Loucy (cell line): ENCODE data around the gene ISLR.

Source experiments
- CTCF ChIP-seq: fragments of 200-600 bp; sonication (generic); conservative IDR thresholded peaks from 2 replicates; pipeline ENCODE4 v1.5.1; 2014; ENCODE audit warnings: mild to moderate bottlenecking, antibody characterized with exemption, low read length
- EZH2phosphoT487 ChIP-seq: fragments of 200-600 bp; IDR thresholded peaks from 2 replicates; pipeline ENCODE4 v1.6.1; 2018; ENCODE audit warnings: antibody characterized with exemption, mild to moderate bottlenecking, moderate library complexity, borderline replicate concordance

DNA sequence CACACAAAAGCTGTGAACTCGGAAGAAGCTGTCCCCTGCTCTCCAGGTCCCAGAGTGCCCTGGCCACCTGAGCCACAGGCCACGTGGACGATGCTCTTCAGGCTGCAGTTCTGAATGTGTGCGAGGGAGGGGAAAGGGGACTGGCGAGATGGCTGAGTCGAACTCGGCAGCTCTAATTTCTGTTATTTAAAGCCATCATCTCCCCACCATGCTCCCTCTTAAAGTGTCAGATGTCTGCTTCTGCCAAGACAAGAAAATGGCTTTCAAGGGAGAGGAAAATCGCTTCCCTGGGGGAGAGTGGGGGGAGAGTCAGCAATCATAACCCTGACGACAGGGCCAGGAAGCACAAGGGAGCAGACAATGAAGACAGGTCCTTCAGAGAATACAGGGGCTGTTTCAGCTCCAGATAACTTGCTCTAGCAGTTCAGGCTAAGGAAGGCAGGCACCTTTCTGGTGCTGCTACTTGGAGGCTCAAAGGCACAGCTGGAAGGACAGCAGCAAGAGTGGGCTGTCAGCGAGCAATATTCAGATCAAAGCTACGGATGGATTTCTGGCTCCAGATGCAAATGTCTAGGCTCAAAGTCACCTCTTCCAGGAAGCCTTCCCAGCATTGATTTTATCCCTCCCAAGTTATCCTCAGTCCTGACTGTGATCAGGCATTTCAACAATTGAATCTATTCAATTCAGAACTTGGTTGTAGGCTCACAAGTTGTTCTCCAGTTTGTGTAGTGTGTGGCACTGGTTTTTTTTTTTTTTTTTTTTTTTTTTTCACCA lies 47.2 kb downstream of the ISLR start:
- TF ChIP-seq CTCF (no peak), EZH2phosphoT487 (no peak)
